Astrocyte (in vitro differentiated cells and primary cell): ENCODE data around the gene AHR.

Experiments
- CTCF ChIP-seq: IDR thresholded peaks from 2 replicates; pipeline ENCODE4 v1.5.1; 2011; ENCODE audit warnings: low read depth, mild to moderate bottlenecking, inconsistent platforms, low read length, moderate library complexity; ENCODE audit not compliant: insufficient read depth
- EZH2 ChIP-seq: IDR thresholded peaks from 2 replicates; pipeline ENCODE4 v1.6.1; 2012; ENCODE audit warnings: mild to moderate bottlenecking, low read length, inconsistent platforms; ENCODE audit not compliant: insufficient read depth

- TF ChIP-seq CTCF (no peak), EZH2 (no peak)
Measured at GRCh38 chr7:17274551-17275245, 23.8 kb upstream of the AHR start.
